HCEC 1CT (cell line): Measurements from ENCODE around the gene SEZ6.
A peak's percentile ranks its signal among the peaks of the same experiment; 100 is the strongest.

Source experiments
- DNase-seq: peaks from one replicate; pipeline ENCODE4 v3.0.0-alpha.2; 2017

SEZ6 gene, protein sequence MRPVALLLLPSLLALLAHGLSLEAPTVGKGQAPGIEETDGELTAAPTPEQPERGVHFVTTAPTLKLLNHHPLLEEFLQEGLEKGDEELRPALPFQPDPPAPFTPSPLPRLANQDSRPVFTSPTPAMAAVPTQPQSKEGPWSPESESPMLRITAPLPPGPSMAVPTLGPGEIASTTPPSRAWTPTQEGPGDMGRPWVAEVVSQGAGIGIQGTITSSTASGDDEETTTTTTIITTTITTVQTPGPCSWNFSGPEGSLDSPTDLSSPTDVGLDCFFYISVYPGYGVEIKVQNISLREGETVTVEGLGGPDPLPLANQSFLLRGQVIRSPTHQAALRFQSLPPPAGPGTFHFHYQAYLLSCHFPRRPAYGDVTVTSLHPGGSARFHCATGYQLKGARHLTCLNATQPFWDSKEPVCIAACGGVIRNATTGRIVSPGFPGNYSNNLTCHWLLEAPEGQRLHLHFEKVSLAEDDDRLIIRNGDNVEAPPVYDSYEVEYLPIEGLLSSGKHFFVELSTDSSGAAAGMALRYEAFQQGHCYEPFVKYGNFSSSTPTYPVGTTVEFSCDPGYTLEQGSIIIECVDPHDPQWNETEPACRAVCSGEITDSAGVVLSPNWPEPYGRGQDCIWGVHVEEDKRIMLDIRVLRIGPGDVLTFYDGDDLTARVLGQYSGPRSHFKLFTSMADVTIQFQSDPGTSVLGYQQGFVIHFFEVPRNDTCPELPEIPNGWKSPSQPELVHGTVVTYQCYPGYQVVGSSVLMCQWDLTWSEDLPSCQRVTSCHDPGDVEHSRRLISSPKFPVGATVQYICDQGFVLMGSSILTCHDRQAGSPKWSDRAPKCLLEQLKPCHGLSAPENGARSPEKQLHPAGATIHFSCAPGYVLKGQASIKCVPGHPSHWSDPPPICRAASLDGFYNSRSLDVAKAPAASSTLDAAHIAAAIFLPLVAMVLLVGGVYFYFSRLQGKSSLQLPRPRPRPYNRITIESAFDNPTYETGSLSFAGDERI

DNA sequence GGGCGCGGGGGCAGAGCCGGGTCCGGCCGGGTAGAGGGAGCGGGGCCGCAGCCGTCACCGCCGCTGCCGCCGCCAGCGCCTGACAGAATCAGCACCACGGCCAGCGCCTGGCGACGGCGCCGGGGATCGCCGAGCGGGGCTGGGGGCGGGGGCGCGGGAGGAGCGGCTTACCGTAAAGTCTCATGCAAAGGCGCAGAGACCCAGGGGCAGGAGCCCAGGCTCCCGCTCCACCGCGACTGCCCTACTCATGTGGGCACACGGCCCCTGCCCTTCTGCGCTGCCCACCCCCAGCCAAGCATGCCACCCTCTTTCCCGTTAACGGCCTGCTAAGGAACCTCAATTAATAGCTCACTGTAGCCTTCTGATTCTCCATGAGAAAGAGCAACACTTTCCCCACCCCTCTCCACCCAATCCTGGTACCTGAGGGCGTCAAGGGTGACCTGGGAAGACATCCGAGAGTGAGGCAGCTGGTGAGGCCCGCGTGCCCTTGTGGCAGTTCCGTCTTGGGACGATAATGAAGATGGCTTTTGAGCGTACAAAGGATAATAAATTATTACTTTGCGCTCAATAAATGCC lies at the start of gene SEZ6:
Gene SEZ6, minus strand, starts transcription at position 98 of the 576 bp plus-strand sequence. CDS start 164 bp downstream, outside the sequence.
- peak; percentile 17 for DNase-seq

- DNase-seq: no peak
Observed at GRCh38 chr17:29054835-29055234, 49.0 kb upstream of the SEZ6 start.

DNA sequence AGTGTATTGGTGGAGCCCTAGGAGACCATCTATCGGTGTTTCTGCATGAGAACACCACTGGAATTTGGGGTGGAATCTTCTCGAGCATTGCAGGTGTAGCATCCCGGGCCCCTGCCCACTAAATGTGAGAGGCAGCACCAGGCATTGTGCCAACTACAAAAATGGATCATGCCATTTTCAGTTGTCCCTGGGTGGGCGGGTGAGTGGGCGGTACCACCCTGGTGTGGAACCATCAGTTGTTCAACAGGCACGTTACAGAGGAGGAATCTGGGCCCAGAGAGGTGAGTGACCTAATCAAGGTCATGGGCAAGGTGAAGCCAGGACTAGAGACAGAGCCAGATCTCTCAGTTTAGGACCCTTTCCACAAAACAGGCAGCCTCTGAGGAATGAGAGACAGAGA lies 45.9 kb upstream of the SEZ6 start:
- no peak for DNase-seq

DNA sequence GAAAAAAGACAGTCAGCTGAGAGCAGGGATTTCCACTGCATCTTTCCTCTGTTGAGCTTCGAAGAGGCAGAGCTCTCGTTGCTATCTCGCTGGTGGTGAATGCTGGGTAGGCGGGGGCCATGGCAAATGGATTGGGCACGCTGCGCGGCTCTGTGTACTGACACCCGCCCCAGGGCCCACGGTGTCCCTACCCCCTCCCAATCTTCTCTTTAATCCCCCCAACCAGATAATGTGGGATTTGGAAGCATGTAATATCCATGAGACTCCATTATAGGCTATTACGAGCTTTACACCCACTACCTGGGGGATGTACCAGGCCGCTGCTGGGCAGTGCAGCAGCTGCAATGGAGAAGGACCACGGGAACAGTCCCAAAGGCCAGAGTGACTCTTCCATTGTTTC lies 45.4 kb upstream of the SEZ6 start:
- no peak for DNase-seq

DNA sequence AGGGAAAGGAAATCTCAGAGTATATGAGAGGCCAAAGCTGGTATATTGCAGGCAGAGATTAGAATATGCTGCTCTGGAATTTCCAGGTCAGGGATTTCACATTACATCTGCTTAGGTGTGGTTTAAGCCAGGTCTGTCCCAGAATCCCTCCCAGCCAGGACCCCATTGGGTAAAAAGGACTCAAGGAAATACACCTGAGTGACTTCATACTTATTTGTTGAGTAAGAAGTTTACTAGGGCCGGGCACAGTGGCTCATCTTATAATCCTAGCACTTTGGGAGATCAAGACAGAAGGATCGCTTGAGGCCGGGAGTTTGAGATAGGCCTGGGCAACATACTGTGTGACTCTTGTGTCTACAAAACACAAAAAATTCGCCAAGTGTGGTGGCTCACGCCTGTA lies 44.3 kb upstream of the SEZ6 start:
- DNase-seq: no peak

DNA sequence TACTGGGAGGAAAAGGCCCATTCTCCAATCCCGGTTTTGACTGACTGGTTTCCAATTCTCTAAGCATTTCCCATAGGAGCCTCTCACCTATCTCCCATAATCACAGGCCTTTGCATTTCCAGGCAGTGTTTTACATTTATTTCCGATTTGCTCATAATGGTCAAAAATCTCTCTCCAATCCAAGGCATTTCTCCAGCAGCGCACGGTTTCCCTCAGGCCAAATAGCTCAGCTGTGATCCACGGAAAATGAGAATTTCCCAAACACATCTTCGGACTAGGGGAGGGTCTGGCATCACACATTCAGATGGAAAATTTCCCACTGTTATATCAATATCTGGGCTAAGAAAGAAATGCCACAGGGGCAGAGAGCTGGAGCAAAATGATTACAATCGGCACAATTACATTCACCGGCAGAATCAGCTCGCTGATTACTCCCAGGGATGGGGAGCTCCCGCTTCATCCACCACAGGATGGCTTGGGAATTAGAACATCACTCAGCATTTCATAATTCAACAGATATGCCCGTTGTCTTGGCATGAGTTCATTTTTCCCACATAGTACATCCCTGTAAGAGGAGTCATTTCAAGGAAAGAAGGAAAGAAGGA lies 43.8 kb upstream of the SEZ6 start:
- no peak for DNase-seq

DNA sequence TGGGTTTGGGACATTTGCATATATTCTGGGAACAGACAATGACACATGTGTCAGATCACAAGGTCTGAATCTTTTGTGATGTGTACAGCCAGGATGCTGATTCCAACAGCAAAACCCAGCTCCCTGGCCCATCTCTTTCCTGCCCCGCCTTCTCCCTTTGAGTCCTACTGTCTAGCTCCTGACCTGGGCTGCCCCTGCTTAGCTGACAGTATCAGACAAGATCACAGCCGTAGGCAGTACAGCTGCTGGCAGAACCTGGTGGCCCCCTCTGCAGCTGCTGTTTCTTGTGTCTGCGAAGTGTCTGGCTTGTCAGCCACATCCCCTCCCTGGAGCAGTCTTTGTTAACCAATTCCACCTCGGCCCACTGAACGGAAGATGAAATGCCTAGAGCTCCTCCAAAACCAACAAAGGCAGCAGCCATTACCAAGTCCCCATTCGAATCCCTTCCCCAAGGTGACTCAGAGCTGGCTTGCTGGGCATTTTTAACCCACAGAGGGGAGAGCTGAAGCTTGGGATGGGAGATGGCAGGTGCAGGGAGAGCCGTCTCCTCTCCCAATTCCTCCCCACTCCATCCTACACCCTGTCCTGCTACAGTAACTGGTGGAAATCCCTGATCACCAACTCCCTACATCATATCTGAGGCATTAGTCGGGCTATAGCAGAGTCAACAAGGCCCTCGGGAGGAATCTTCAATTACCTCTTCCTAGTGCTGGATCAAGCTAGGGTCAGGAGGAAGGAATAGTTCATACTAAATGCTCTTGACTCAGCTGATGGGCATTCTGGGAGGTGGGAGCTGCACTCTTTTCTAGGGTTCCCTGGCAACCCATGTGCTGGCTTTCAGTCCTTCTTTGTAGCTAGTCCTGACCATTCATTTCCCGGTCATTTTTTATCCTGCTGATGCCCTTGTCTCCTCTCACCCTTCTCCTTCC lies 42.9 kb upstream of the SEZ6 start:
- DNase-seq: no peak

DNA sequence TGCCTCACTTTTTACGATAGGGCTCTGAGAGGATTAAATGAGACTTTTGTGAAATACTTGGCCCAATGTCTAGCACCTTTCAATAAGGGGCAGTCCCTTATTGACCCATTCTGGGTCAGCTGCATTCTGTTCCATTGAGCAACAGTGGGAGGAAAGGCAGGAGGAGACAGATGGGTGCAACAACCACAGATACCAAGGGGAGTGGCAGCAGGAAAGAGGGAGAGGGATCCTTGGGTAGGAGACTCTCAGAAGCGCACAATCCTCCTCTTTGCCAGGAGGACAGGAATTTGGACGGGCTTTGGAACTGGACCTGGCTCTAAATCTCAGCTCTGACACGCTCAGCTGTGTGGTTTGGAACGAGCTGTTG lies 40.6 kb upstream of the SEZ6 start:
- DNase-seq: no peak

- no peak for DNase-seq
Observed at GRCh38 chr17:29045734-29046472, 40.1 kb upstream of the SEZ6 start.

GRCh38 chr17:29045026-29045425 lies 39.2 kb upstream of the SEZ6 start:
- no peak for DNase-seq

GRCh38 chr17:29043539-29044145 lies 37.8 kb upstream of the SEZ6 start:
- DNase-seq: no peak

- no peak for DNase-seq
Observed at GRCh38 chr17:29042679-29043538, 37.1 kb upstream of the SEZ6 start, which contains the start of gene PIPOX. PIPOX (plus strand) TSS chr17:29043141; CDS start chr17:29043226, 85 bp downstream.

GRCh38 chr17:29042026-29042678 lies 36.3 kb upstream of the SEZ6 start:
- no peak for DNase-seq

- no peak for DNase-seq
Observed at GRCh38 chr17:29041571-29041970, 35.7 kb upstream of the SEZ6 start.

- DNase-seq: no peak
Observed at GRCh38 chr17:29041091-29041490, 35.3 kb upstream of the SEZ6 start.

DNA sequence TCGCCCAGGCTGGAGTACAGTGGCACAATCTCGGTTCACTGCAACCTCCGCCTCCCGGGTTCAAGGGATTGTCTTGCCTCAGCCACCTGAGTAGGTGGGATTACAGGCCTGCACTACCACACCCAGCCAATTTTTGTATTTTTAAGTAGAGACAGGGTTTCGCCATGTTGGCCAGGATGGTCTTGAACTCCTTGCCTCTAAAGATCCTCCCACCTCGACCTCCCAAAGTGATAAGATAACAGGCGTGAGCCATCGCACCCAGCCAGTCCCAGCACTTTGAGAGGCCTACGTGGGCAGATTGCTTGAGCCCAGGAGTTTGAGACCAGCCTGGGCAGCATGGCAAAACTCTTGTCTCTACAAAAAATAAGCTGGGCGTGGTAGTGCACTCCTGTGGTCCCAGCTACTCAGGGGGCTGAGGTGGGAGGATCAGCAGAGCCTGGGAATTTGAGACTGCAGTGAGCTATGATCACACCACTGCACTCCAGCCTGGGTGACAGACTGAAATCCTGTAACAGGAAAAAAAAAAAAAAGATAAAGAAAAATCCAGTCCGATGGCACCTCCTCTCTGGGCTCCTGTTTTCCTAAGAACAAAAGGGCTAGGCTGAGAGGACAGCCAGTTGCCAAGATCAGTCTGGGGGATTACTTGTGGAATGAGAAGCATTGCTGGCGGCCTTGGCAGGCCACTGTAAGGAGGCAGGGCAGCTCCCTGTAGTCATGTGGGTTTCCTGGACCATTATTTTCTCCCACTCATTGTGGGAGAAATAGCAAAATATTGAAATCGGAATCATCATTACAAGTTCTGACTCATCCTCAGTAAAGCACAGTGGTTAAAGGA lies 34.1 kb upstream of the SEZ6 start:
- peak; percentile 81 for DNase-seq

- no peak for DNase-seq
Observed at GRCh38 chr17:29038085-29038795, 32.4 kb upstream of the SEZ6 start.
